Cardiac fibroblast (primary cell): ENCODE measurements around the gene RALGAPA1.
A peak's percentile ranks its signal among the peaks of the same experiment; 100 is the strongest.

Source experiments
- DNase-seq, 2 donors: peaks; one replicate each; pipeline versions ENCODE4 v3.0.0 to v3.0.0-alpha.2; 2010; ENCODE audit warnings: low read depth in 2 of 2
- H3K4me3 ChIP-seq, 2 donors: replicated peaks in 1 of 2; 1 replicate in 1 of 2; 2 replicates in 1 of 2; pipeline ENCODE4 v1.5.1; 2011; ENCODE audit warnings: low read depth in 2 of 2, low read length in 2 of 2, mild to moderate bottlenecking in 2 of 2, moderate library complexity in 1 of 2
- TF ChIP-seq, protein P1 (sequence below): IDR thresholded peaks from one replicate; pipeline ENCODE4 v1.5.1; 2011; ENCODE audit warnings: low read depth, mild to moderate bottlenecking, low read length, inconsistent platforms

The RALGAPA1 gene

DNA sequence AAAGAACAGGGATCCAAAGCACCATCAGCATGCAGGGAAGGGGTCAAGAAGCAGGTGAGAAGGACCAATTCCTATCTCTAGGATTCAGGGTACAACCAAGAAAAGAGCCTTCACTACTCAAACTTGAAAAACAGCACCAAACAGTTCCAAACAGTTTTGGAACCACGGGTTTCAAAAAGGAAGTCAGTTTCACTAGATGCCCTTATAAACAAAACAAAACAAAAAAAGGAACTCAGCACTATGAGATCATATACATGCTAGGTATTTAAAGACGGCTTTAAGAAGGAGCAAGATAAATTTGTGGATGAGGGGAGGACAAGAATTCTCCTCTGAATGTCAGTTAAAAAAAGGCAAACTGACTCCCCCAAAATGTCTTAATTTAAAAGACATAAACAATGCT lies 269.1 kb downstream of the RALGAPA1 start:
- DNase-seq, result no peak
- TF ChIP-seq, protein P1, sequence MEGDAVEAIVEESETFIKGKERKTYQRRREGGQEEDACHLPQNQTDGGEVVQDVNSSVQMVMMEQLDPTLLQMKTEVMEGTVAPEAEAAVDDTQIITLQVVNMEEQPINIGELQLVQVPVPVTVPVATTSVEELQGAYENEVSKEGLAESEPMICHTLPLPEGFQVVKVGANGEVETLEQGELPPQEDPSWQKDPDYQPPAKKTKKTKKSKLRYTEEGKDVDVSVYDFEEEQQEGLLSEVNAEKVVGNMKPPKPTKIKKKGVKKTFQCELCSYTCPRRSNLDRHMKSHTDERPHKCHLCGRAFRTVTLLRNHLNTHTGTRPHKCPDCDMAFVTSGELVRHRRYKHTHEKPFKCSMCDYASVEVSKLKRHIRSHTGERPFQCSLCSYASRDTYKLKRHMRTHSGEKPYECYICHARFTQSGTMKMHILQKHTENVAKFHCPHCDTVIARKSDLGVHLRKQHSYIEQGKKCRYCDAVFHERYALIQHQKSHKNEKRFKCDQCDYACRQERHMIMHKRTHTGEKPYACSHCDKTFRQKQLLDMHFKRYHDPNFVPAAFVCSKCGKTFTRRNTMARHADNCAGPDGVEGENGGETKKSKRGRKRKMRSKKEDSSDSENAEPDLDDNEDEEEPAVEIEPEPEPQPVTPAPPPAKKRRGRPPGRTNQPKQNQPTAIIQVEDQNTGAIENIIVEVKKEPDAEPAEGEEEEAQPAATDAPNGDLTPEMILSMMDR, result no peak
- no peak overlapping the region for H3K4me3 ChIP-seq

- H3K4me3 ChIP-seq, result peak overlapping the region; percentile 21 to 27
- TF ChIP-seq, protein P1, result no peak
- DNase-seq, result no peak
These were observed 273.5 kb downstream of the RALGAPA1 start for GRCh38 chr14:35535483-35536112.

DNA sequence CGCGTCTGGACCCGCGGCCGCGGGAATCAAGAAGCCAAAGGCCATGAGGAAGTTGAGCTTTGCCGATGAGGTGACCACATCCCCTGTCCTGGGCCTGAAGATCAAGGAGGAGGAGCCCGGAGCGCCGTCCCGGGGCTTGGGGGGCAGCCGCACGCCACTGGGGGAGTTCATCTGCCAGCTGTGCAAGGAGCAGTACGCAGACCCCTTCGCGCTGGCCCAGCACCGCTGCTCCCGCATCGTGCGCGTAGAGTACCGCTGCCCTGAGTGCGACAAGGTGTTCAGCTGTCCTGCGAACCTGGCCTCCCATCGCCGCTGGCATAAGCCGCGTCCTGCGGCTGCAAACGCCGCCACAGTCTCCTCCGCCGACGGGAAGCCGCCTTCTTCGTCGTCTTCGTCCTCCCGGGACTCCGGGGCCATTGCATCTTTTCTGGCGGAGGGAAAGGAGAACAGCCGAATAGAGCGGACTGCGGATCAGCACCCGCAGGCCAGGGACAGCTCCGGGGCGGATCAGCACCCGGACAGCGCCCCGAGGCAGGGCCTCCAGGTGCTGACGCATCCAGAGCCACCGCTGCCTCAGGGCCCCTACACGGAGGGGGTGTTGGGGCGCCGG lies 274.1 kb downstream of the RALGAPA1 start:
- peak overlapping the region; percentile 26 to 27 for H3K4me3 ChIP-seq
- peak; percentile 65 to 69 for DNase-seq
- TF ChIP-seq, protein P1, result no peak

DNA sequence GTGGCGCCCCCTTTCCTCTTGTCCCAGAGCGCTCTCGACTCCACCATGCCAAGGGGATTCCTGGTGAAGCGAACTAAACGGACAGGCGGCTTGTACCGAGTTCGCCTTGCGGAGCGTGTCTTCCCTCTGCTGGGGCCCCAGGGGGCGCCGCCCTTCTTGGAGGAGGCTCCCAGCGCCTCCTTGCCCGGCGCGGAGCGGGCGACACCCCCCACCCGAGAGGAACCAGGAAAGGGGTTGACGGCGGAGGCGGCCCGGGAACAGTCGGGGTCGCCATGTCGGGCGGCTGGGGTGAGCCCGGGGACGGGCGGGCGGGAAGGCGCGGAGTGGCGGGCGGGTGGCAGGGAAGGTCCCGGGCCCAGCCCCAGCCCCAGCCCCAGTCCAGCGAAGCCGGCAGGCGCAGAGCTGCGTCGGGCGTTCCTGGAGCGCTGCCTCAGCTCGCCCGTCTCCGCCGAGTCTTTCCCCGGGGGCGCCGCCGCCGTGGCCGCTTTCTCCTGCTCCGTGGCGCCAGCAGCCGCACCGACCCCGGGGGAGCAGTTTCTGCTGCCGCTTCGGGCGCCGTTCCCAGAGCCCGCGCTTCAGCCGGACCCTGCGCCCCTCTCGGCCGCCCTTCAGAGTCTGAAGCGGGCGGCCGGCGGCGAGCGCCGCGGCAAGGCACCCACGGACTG lies 274.8 kb downstream of the RALGAPA1 start:
- peak in 1 of 2 donors; percentile 10 for DNase-seq
- TF ChIP-seq, protein P1, result no peak
- H3K4me3 ChIP-seq, result peak overlapping the region; percentile 60 to 61

GRCh38 chr14:35533357-35534207 lies 275.5 kb downstream of the RALGAPA1 start, which contains the start of gene INSM2:
Gene INSM2 (plus strand): TSS chr14:35534164. CDS start chr14:35534253, 89 bp downstream.
- DNase-seq, result peak; percentile 46 to 49
- TF ChIP-seq, protein P1, result no peak

GRCh38 chr14:35532783-35533356 lies 276.2 kb downstream of the RALGAPA1 start:
- DNase-seq, result peak; percentile 3 to 21
- TF ChIP-seq, protein P1, result no peak
- peak overlapping the region; percentile 49 to 60 for H3K4me3 ChIP-seq

More at GRCh38 chr14:35533357-35534207, 275.5 kb downstream of the RALGAPA1 start, which contains the start of gene INSM2:
- H3K4me3 ChIP-seq, result peak within 1 kb of the TSS; percentile 60 to 61
